Neural progenitor cell (in vitro differentiated cells): ENCODE results near the gene ACLY. TPM values are rescaled to one million over a fixed set of nuclear protein-coding genes. Genes with fewer than 3 reads are reported as not detected.

Experiments used
- DNase-seq: peaks from one replicate; pipeline ENCODE4 v3.0.0-alpha.2; 2016; ENCODE audit warnings: low spot score
- H2AFZ ChIP-seq: fragments of 200-600 bp; sonication (generic); replicated peaks from 2 replicates; pipeline ENCODE4 v1.6.1; 2016; ENCODE audit warnings: antibody characterized with exemption
- H3F3A ChIP-seq: fragments of 200-600 bp; sonication (generic); 2 replicates; pipeline ENCODE4 v1.6.1; 2016; ENCODE audit warnings: antibody characterized with exemption, low read depth
- H3K27ac ChIP-seq: fragments of 200-600 bp; sonication (generic); 2 replicates; pipeline ENCODE4 v1.5.1; 2016; ENCODE audit warnings: mild to moderate bottlenecking
- H3K27me3 ChIP-seq: fragments of 200-600 bp; sonication (generic); 2 replicates; pipeline ENCODE4 v1.6.1; 2016; ENCODE audit warnings: mild to moderate bottlenecking, moderate library complexity
- H3K36me3 ChIP-seq: fragments of 200-600 bp; sonication (generic); 2 replicates; pipeline ENCODE4 v1.5.1; 2016
- H3K4me1 ChIP-seq: fragments of 200-600 bp; sonication (generic); 2 replicates; pipeline ENCODE4 v1.6.1; 2016; ENCODE audit warnings: mixed run types
- H3K4me2 ChIP-seq: fragments of 200-600 bp; sonication (generic); 2 replicates; pipeline ENCODE4 v1.6.1; 2016
- H3K4me3 ChIP-seq: fragments of 200-600 bp; sonication (generic); 2 replicates; pipeline ENCODE4 v1.5.1; 2016
- H3K79me2 ChIP-seq: fragments of 200-600 bp; sonication (generic); 2 replicates; pipeline ENCODE4 v1.6.1; 2016; ENCODE audit warnings: low read depth
- H3K9ac ChIP-seq: fragments of 200-600 bp; sonication (generic); 2 replicates; pipeline ENCODE4 v1.6.1; 2016
- H3K9me3 ChIP-seq: fragments of 200-600 bp; sonication (generic); 2 replicates; pipeline ENCODE4 v1.5.1; 2016; ENCODE audit warnings: low read depth
- H4K20me1 ChIP-seq: fragments of 200-600 bp; sonication (generic); 2 replicates; pipeline ENCODE4 v1.6.1; 2016; ENCODE audit warnings: low read depth
- H3K27ac Mint-ChIP-seq: 3 replicates; pipeline ENCODE4 v1.8.0; 2021; ENCODE audit warnings: mixed read lengths
- H3K27me3 Mint-ChIP-seq: 2 replicates; pipeline ENCODE4 v1.8.0; 2022; ENCODE audit warnings: low read depth, mild to moderate bottlenecking, inconsistent platforms, moderate library complexity, mixed read lengths; ENCODE audit not compliant: insufficient read depth
- H3K36me3 Mint-ChIP-seq: 3 replicates; pipeline ENCODE4 v1.8.0; 2021; ENCODE audit warnings: mixed read lengths
- H3K4me1 Mint-ChIP-seq: 3 replicates; pipeline ENCODE4 v1.8.0; 2021; ENCODE audit warnings: mixed read lengths
- H3K4me3 Mint-ChIP-seq: 3 replicates; pipeline ENCODE4 v1.8.0; 2021; ENCODE audit warnings: mild to moderate bottlenecking, moderate library complexity, mixed read lengths
- H3K9me3 Mint-ChIP-seq: 3 replicates; pipeline ENCODE4 v1.8.0; 2020; ENCODE audit warnings: mixed read lengths
- CTCF ChIP-seq: fragments of 200-600 bp; sonication (generic); IDR thresholded peaks from 2 replicates; pipeline ENCODE4 v1.5.1; 2017; ENCODE audit warnings: antibody characterized with exemption, mild to moderate bottlenecking
- EZH2 ChIP-seq: fragments of 200-600 bp; sonication (generic); IDR thresholded peaks from 2 replicates; pipeline ENCODE4 v1.6.1; 2017; ENCODE audit warnings: antibody characterized with exemption, mild to moderate bottlenecking, moderate library complexity
- EZH2phosphoT487 ChIP-seq: fragments of 200-600 bp; sonication (generic); IDR thresholded peaks from 2 replicates; pipeline ENCODE4 v1.6.1; 2017; ENCODE audit warnings: antibody characterized with exemption
- total RNA-seq: library from RNA; depleted of rRNA; stranded (reverse); fragments of >200 nt; gene quantifications from 2 replicates; pipeline ENCODE4 v1.2.3, GENCODE V29; 2015; ENCODE audit warnings: low replicate concordance

ACLY gene
- total RNA-seq, 1 donor from 2014 or later: 221 TPM

- Histone ChIP-seq H3K4me2 (no peak overlapping the region), H4K20me1 (no peaks in the 10 kb centered on the region), H3K27ac (no peak overlapping the region), H2AFZ (no peak overlapping the region), H3K4me3 (no peak overlapping the region), H3K9me3 (no peaks in the 10 kb centered on the region), H3K36me3 (no peaks in the 10 kb centered on the region), H3K79me2 (no peaks in the 10 kb centered on the region), H3K4me1 (no peaks in the 10 kb centered on the region), H3F3A (no peaks in the 10 kb centered on the region), H3K27me3 (no peaks in the 10 kb centered on the region), H3K9ac (no peak overlapping the region)
- H3K4me1 Mint-ChIP-seq: no peaks in the 10 kb centered on the region
- no peak overlapping the region for H3K27ac Mint-ChIP-seq
- TF ChIP-seq EZH2: no peak
- TF ChIP-seq EZH2phosphoT487: no peak
- no peak for TF ChIP-seq CTCF
- H3K4me3 Mint-ChIP-seq: no peak overlapping the region
- no peaks in the 10 kb centered on the region for H3K9me3 Mint-ChIP-seq
- no peak for DNase-seq
- H3K27me3 Mint-ChIP-seq: no peaks in the 10 kb centered on the region
- peaks cover 13% of the 10 kb centered on the region for H3K36me3 Mint-ChIP-seq
These were observed 30.2 kb upstream of the ACLY start for GRCh38 chr17:41948762-41949460.

- H3K9ac ChIP-seq: no peak overlapping the region
- TF ChIP-seq EZH2phosphoT487 (no peak), EZH2 (no peak), CTCF (no peak)
- no peaks in the 10 kb centered on the region for H4K20me1 ChIP-seq
- H3K4me2 ChIP-seq: no peak overlapping the region
- Mint-ChIP-seq H3K27ac (no peak overlapping the region), H3K27me3 (no peaks in the 10 kb centered on the region), H3K4me3 (no peak overlapping the region), H3K4me1 (peaks cover 8% of the 10 kb centered on the region), H3K9me3 (no peaks in the 10 kb centered on the region), H3K36me3 (peaks cover 10% of the 10 kb centered on the region)
- no peaks in the 10 kb centered on the region for H3K36me3 ChIP-seq
- H3K9me3 ChIP-seq: no peaks in the 10 kb centered on the region
- H3F3A ChIP-seq: no peaks in the 10 kb centered on the region
- H3K79me2 ChIP-seq: no peaks in the 10 kb centered on the region
- H3K27ac ChIP-seq: no peak overlapping the region
- DNase-seq: no peak
- no peaks in the 10 kb centered on the region for H3K4me1 ChIP-seq
- H3K4me3 ChIP-seq: no peak overlapping the region
- no peaks in the 10 kb centered on the region for H3K27me3 ChIP-seq
- no peak overlapping the region for H2AFZ ChIP-seq
These were observed 26.2 kb upstream of the ACLY start for GRCh38 chr17:41944943-41945342.

GRCh38 chr17:41943492-41943891 lies 24.7 kb upstream of the ACLY start:
- Histone ChIP-seq H3K4me2 (no peak overlapping the region), H4K20me1 (no peaks in the 10 kb centered on the region), H3K4me3 (no peak overlapping the region), H3F3A (no peaks in the 10 kb centered on the region), H2AFZ (no peak overlapping the region), H3K27me3 (no peaks in the 10 kb centered on the region), H3K27ac (no peak overlapping the region), H3K9ac (no peak overlapping the region), H3K36me3 (no peaks in the 10 kb centered on the region), H3K79me2 (no peaks in the 10 kb centered on the region), H3K4me1 (no peaks in the 10 kb centered on the region), H3K9me3 (no peaks in the 10 kb centered on the region)
- H3K27me3 Mint-ChIP-seq: no peaks in the 10 kb centered on the region
- peaks cover 3% of the 10 kb centered on the region for H3K36me3 Mint-ChIP-seq
- H3K9me3 Mint-ChIP-seq: no peaks in the 10 kb centered on the region
- TF ChIP-seq CTCF: no peak
- no peak for TF ChIP-seq EZH2phosphoT487
- TF ChIP-seq EZH2: no peak
- peaks cover 8% of the 10 kb centered on the region for H3K4me1 Mint-ChIP-seq
- H3K27ac Mint-ChIP-seq: peak overlapping the region; percentile 13
- DNase-seq: no peak
- H3K4me3 Mint-ChIP-seq: no peak overlapping the region
